Gastroesophageal sphincter (tissue), 3 donors: Measurements from ENCODE around the gene CERKL.

ENCODE experiments used
- POLR2A ChIP-seq, 2 donors: fragments of 450-650 bp; IDR thresholded peaks; one replicate each; pipeline ENCODE4 v1.6.1; 2017; ENCODE audit warnings: antibody characterized with exemption in 2 of 2, mild to moderate bottlenecking in 2 of 2, moderate library complexity in 1 of 2
- TF ChIP-seq, protein P1 (sequence below), 4 experiments: fragments of 200-600 bp in 2 of 4; fragments of 450-650 bp in 2 of 4; sonication (generic) in 1 of 4; IDR thresholded peaks; one replicate each; pipeline ENCODE4 v1.5.1; 2017 to 2019; ENCODE audit warnings: antibody characterized with exemption in 4 of 4, mild to moderate bottlenecking in 2 of 4, moderate library complexity in 2 of 4

DNA sequence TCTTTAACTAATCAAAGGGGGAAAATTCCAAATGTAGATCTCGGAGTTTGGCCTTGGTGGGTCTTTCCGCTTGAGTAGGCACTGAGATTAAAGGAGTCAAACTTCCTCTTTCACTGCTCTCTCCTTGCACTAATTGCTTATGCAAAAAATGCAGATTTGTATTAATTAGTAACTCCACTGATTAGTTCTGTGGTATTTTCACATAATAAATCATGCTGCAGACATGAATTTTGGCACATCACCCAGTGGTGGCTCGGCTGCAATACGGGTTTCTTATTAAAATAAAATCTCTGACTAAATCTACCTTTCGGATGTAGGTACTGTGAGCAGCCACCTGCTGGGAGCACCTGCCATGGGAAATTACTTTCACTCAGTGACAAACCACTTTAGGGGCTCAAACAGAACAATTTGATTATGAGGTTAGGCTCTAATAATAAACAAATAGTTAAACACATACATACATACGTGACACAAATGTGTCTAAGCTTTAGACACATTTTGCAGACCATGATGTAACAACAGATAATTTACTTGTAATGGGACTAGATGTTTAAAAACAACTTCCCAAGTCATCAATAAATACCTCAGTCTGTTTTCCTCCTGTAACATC is 29.8 kb upstream of the CERKL start:
- TF ChIP-seq POLR2A (IDR thresholded peaks at IDR 0.05), result no peak
- TF ChIP-seq, protein P1, sequence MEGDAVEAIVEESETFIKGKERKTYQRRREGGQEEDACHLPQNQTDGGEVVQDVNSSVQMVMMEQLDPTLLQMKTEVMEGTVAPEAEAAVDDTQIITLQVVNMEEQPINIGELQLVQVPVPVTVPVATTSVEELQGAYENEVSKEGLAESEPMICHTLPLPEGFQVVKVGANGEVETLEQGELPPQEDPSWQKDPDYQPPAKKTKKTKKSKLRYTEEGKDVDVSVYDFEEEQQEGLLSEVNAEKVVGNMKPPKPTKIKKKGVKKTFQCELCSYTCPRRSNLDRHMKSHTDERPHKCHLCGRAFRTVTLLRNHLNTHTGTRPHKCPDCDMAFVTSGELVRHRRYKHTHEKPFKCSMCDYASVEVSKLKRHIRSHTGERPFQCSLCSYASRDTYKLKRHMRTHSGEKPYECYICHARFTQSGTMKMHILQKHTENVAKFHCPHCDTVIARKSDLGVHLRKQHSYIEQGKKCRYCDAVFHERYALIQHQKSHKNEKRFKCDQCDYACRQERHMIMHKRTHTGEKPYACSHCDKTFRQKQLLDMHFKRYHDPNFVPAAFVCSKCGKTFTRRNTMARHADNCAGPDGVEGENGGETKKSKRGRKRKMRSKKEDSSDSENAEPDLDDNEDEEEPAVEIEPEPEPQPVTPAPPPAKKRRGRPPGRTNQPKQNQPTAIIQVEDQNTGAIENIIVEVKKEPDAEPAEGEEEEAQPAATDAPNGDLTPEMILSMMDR (IDR thresholded peaks at IDR 0.05), result no peak
